Measurements from ENCODE around the gene GRIN1.

GRCh38 chr9:137089232-137089947 is 49.6 kb upstream of the GRIN1 start:
- TF ChIP-seq CTCF (IDR thresholded peaks at IDR 0.05): no peak
- TF ChIP-seq POLR2AphosphoS5 (IDR thresholded peaks at IDR 0.05): no peak
- no peak for TF ChIP-seq POLR2A (IDR thresholded peaks at IDR 0.05)
- TF ChIP-seq EP300 (IDR thresholded peaks at IDR 0.05; ENCODE audit: low read depth): no peak
